Colonic mucosa (tissue), 4 donors: ENCODE data around the gene PLIN3. TPM values are rescaled to one million over a fixed set of nuclear protein-coding genes. Genes with fewer than 3 reads are reported as not detected.
"Not testable (repeated sequence)": the region's sequence is repeated elsewhere in the genome, so short reads cannot be mapped to it uniquely, and the experiment has no call there.

Source experiments
- DNase-seq: peaks from one replicate; pipeline ENCODE4 v3.0.0-alpha.2; 2020
- H3K27ac ChIP-seq: fragments of 200-600 bp; one replicate; pipeline ENCODE4 v1.8.0; 2021
- H3K27me3 ChIP-seq: fragments of 200-600 bp; one replicate; pipeline ENCODE4 v1.8.0; 2021
- H3K36me3 ChIP-seq: fragments of 200-600 bp; one replicate; pipeline ENCODE4 v1.8.0; 2021
- H3K4me1 ChIP-seq: fragments of 200-600 bp; one replicate; pipeline ENCODE4 v1.8.0; 2021; ENCODE audit warnings: mild to moderate bottlenecking
- H3K4me3 ChIP-seq: fragments of 200-600 bp; one replicate; pipeline ENCODE4 v1.8.0; 2021
- H3K9ac ChIP-seq, 2 donors: one replicate each; pipeline ENCODE4 v1.7.0; 2013; ENCODE audit warnings: control low read depth in 2 of 2, low read depth in 2 of 2, low read length in 2 of 2
- H3K9me3 ChIP-seq: fragments of 200-600 bp; one replicate; pipeline ENCODE4 v1.8.0; 2021
- CTCF ChIP-seq: fragments of 200-600 bp; IDR thresholded peaks from one replicate; pipeline ENCODE4 v1.8.0; 2022; ENCODE audit warnings: antibody characterized with exemption, mild to moderate bottlenecking
- intact Hi-C: fragments of 100-400 bp; cut with DNase I; formaldehyde crosslinking; loops from one replicate; pipeline ENCODE4 v1.14.1; 2022
- total RNA-seq, 2 donors: library from RNA; stranded (reverse); fragmentation: NEBNext Ultra II Directional in 1 of 2; extraction: Animal tissue kit (Norgen Biotek cat#: 25700) in 1 of 2; gene quantifications; one replicate each; pipeline ENCODE4 v1.2.1, GENCODE V29; 2021
- donor health status: healthy.
- donor health status: DM: no; HTN: no; CAD: no.
- donor health status: DM: no; HTN: no; CAD: no.

The PLIN3 gene
- total RNA-seq, 2 donors from 2014 or later = 110 TPM

GRCh38 chr19:4815426-4816201 is 51.9 kb downstream of the PLIN3 start:
- no peaks in the 10 kb centered on the region for H3K27me3 ChIP-seq
- no peak overlapping the region for H3K9ac ChIP-seq
- H3K27ac ChIP-seq = no peak overlapping the region
- peak; percentile 94 for DNase-seq
- H3K36me3 ChIP-seq = no peaks in the 10 kb centered on the region
- no peak for TF ChIP-seq CTCF
- no peaks in the 10 kb centered on the region for H3K9me3 ChIP-seq
- intact Hi-C loops = no loop called here
- H3K4me1 ChIP-seq = peaks cover 4% of the 10 kb centered on the region
- peak overlapping the region; percentile 6 for H3K4me3 ChIP-seq

- no peak overlapping the region for H3K27ac ChIP-seq
Measured at GRCh38 chr19:4814625-4815425, 52.6 kb downstream of the PLIN3 start.

GRCh38 chr19:4811328-4812131 is 55.9 kb downstream of the PLIN3 start:
- no peak overlapping the region for H3K4me3 ChIP-seq
- intact Hi-C loops = loop anchor here (2.0 to 5.0 kb wide), 3 partner anchors 39 to 221 kb away; no protein-coding TSS in a partner anchor
- H3K36me3 ChIP-seq = no peaks in the 10 kb centered on the region
- H3K27ac ChIP-seq = no peak overlapping the region
- peak; percentile 94 for TF ChIP-seq CTCF
- H3K9me3 ChIP-seq = no peaks in the 10 kb centered on the region
- no peak overlapping the region for H3K9ac ChIP-seq
- peaks cover 4% of the 10 kb centered on the region for H3K4me1 ChIP-seq
- no peaks in the 10 kb centered on the region for H3K27me3 ChIP-seq
- peak; percentile 89 for DNase-seq

More at GRCh38 chr19:4814625-4815425, 52.6 kb downstream of the PLIN3 start:
- H3K9ac ChIP-seq = no peak overlapping the region
- H3K4me1 ChIP-seq = peaks cover 4% of the 10 kb centered on the region
- no peaks in the 10 kb centered on the region for H3K27me3 ChIP-seq
- no peak overlapping the region for H3K4me3 ChIP-seq
- no peak for TF ChIP-seq CTCF
- no peaks in the 10 kb centered on the region for H3K9me3 ChIP-seq
- intact Hi-C loops = loop anchor here (5.0 kb wide), 1 partner anchor 217 kb away; no protein-coding TSS in a partner anchor
- no peak for DNase-seq
- no peaks in the 10 kb centered on the region for H3K36me3 ChIP-seq

- no peaks in the 10 kb centered on the region for H3K27me3 ChIP-seq
- H3K4me1 ChIP-seq = no peaks in the 10 kb centered on the region
- DNase-seq = no peak
- no peak overlapping the region for H3K4me3 ChIP-seq
- no peak overlapping the region for H3K9ac ChIP-seq
- H3K9me3 ChIP-seq = no peaks in the 10 kb centered on the region
- no peak overlapping the region for H3K27ac ChIP-seq
- intact Hi-C loops = no loop called here
- no peaks in the 10 kb centered on the region for H3K36me3 ChIP-seq
- no peak for TF ChIP-seq CTCF
Measured at GRCh38 chr19:4807188-4807587, 60.3 kb downstream of the PLIN3 start.

GRCh38 chr19:4806384-4806783 is 61.1 kb downstream of the PLIN3 start:
- H3K27ac ChIP-seq = no peak overlapping the region
- no peaks in the 10 kb centered on the region for H3K4me1 ChIP-seq
- H3K9ac ChIP-seq = no peak overlapping the region
- H3K27me3 ChIP-seq = no peaks in the 10 kb centered on the region
- no peak for DNase-seq
- no peak overlapping the region for H3K4me3 ChIP-seq
- H3K36me3 ChIP-seq = no peaks in the 10 kb centered on the region
- intact Hi-C loops = no loop called here
- no peak for TF ChIP-seq CTCF
- H3K9me3 ChIP-seq = no peaks in the 10 kb centered on the region

GRCh38 chr19:4805140-4805539 is 62.3 kb downstream of the PLIN3 start:
- H3K4me3 ChIP-seq, intact Hi-C loops, H3K4me1 ChIP-seq, H3K27me3 ChIP-seq, H3K9ac ChIP-seq, DNase-seq, H3K27ac ChIP-seq, H3K9me3 ChIP-seq, H3K36me3 ChIP-seq: not testable (repeated sequence)
